ENCODE data around the gene IL1RAP.

DNA sequence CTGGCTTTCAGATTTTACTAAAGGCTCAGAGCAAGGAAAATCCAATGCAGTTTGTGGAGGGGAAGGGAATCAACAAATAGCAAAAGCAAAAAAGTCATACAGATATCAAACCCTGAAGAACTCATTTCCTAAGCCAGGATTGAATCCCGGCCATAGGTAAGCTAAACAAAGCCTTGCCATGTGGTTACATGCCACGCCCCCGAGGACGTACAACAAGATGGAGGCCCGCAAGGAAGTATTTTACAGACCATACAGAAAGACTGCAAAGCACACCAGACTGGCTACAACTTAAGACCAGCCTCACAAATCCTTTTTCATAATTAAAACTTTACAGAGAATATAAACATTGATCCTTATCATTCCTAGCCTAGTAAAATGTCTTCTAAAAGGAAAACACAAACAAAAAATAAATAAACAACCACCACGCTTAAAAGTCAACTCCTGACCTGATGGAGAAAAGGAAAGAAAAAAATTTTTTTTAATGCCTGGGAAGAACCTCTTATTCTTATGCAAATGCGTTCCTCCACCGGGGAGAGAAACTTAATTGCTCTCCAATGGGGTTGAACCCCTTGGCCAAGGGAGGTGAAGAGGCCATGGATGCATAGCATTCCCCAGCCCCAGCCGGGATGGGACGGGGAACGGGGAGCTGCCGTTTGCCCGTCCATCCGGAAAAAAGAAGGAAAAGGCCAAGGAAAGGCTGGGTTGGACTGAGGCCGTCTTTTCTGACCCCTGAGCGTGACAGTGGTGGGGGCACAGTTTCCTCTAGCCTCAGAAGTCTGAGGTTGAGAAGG is 39.3 kb downstream of the IL1RAP start:
- TF ChIP-seq, protein P1, sequence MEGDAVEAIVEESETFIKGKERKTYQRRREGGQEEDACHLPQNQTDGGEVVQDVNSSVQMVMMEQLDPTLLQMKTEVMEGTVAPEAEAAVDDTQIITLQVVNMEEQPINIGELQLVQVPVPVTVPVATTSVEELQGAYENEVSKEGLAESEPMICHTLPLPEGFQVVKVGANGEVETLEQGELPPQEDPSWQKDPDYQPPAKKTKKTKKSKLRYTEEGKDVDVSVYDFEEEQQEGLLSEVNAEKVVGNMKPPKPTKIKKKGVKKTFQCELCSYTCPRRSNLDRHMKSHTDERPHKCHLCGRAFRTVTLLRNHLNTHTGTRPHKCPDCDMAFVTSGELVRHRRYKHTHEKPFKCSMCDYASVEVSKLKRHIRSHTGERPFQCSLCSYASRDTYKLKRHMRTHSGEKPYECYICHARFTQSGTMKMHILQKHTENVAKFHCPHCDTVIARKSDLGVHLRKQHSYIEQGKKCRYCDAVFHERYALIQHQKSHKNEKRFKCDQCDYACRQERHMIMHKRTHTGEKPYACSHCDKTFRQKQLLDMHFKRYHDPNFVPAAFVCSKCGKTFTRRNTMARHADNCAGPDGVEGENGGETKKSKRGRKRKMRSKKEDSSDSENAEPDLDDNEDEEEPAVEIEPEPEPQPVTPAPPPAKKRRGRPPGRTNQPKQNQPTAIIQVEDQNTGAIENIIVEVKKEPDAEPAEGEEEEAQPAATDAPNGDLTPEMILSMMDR (IDR thresholded peaks at IDR 0.05), result no peak
- TF ChIP-seq POLR2A (IDR thresholded peaks at IDR 0.05), result no peak

All from sigmoid colon (tissue), 3 donors.